ENCODE data around the gene RNF220. TPM values are rescaled to one million over a fixed set of nuclear protein-coding genes. Genes with fewer than 3 reads are reported as not detected.
A peak's percentile ranks its signal among the peaks of the same experiment; 100 is the strongest.

RNF220 gene
- total and polyA plus RNA-seq, 2 of the 13 experiments (the other 11 are each of a cell fraction or from before 2014, with no cell fraction given): 48.2 to 72.1 TPM

DNA sequence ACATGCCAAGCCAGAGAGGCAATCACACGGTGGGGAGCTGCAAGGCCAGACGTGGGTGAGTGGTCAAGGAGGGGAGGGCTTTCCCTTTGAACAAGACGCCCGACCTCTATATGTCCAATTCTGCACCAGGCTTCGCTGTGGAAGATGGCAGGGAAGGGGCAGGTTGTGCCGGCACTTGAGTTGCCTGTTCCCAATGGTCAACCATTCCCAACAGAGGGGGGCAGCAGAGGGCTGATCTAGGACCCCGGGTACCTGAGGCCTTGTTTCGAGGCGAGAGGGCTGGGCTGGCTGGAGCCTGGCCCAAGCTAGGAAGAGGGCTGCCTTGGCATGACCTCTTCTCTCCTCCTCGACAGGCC lies 204.3 kb downstream of the RNF220 start:
- peak; percentile 28 for DNase-seq (ENCODE audit: low spot score)
- Histone ChIP-seq H2AFZ (ENCODE audit: low read length) (no peak overlapping the region), H3K27ac (ENCODE audit: extremely low read length, insufficient read depth, low read length) (no peak overlapping the region), H3K36me3 (replicated peaks in 1 of 2; ENCODE audit: control insufficient read depth in 1 of 2, insufficient read depth in 2 of 2, low read length in 2 of 2) (peaks cover 0 to 4% of the 10 kb centered on the region in 2 experiments; a peak in 1 of 5 replicates), H3K27me3 (ENCODE audit: control insufficient read depth in 1 of 2, insufficient read depth in 2 of 2, low read length in 2 of 2) (no peaks in the 10 kb centered on the region; a peak in 1 of 5 replicates), H3K9ac (ENCODE audit: insufficient read depth, low read depth, low read length) (no peak overlapping the region), H3K79me2 (ENCODE audit: insufficient read depth, low read length) (no peaks in the 10 kb centered on the region), H3K4me1 (ENCODE audit: insufficient read depth, low read length) (no peaks in the 10 kb centered on the region), H3K9me3 (ENCODE audit: low read length) (no peaks in the 10 kb centered on the region), H4K20me1 (ENCODE audit: insufficient read depth, low read length) (peaks cover 6% of the 10 kb centered on the region; the same call in 1 of the 2 replicates), H3K4me2 (ENCODE audit: low read depth, low read length) (no peak overlapping the region), H3K4me3 (replicated peaks in 1 of 3; ENCODE audit: insufficient read depth in 1 of 3, low read depth in 2 of 3, low read length in 3 of 3) (no peak overlapping the region)
- in situ Hi-C loops (cut with HindIII; ENCODE audit: extremely low pct_ligation_motif_present, low pct_unique_long_range_greater_than_20kb) (loop anchor here (5.0 kb wide), 1 partner anchor 43 kb away; no protein-coding TSS in a partner anchor), intact Hi-C loops (cut with micrococcal nuclease; ENCODE audit: unreplicated experiment) (loop anchor here (1.0 kb wide), 2 partner anchors 22 to 44 kb away; no protein-coding TSS in a partner anchor)
- no peak for TF ChIP-seq FOXM1 (CRISPR knock-in tag; IDR thresholded peaks at IDR 0.05)
- TF ChIP-seq SMC3 (IDR thresholded peaks at IDR 0.05; ENCODE audit: low read length): peak; percentile 48
- peak; percentile 63; the same call in 1 of the 2 replicates for TF ChIP-seq RAD21 (CRISPR knock-in tag; IDR thresholded peaks at IDR 0.05)
- TF ChIP-seq STAG1 (CRISPR knock-in tag; IDR thresholded peaks at IDR 0.05): peak; percentile 70
- peak; percentile 48 for TF ChIP-seq XRCC5 (optimal IDR thresholded peaks at IDR 0.05; ENCODE audit: low read length)
- TF ChIP-seq ZFX (CRISPR knock-in tag; IDR thresholded peaks at IDR 0.05; ENCODE audit: low read depth): peak; percentile 30; the same call in 1 of the 2 replicates
- TF ChIP-seq, protein P1, sequence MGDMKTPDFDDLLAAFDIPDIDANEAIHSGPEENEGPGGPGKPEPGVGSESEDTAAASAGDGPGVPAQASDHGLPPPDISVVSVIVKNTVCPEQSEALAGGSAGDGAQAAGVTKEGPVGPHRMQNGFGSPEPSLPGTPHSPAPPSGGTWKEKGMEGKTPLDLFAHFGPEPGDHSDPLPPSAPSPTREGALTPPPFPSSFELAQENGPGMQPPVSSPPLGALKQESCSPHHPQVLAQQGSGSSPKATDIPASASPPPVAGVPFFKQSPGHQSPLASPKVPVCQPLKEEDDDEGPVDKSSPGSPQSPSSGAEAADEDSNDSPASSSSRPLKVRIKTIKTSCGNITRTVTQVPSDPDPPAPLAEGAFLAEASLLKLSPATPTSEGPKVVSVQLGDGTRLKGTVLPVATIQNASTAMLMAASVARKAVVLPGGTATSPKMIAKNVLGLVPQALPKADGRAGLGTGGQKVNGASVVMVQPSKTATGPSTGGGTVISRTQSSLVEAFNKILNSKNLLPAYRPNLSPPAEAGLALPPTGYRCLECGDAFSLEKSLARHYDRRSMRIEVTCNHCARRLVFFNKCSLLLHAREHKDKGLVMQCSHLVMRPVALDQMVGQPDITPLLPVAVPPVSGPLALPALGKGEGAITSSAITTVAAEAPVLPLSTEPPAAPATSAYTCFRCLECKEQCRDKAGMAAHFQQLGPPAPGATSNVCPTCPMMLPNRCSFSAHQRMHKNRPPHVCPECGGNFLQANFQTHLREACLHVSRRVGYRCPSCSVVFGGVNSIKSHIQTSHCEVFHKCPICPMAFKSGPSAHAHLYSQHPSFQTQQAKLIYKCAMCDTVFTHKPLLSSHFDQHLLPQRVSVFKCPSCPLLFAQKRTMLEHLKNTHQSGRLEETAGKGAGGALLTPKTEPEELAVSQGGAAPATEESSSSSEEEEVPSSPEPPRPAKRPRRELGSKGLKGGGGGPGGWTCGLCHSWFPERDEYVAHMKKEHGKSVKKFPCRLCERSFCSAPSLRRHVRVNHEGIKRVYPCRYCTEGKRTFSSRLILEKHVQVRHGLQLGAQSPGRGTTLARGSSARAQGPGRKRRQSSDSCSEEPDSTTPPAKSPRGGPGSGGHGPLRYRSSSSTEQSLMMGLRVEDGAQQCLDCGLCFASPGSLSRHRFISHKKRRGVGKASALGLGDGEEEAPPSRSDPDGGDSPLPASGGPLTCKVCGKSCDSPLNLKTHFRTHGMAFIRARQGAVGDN (CRISPR knock-in tag; IDR thresholded peaks at IDR 0.05): peak; percentile 37; the same call in 1 of the 2 replicates
- TF ChIP-seq NR3C1 (CRISPR knock-in tag; IDR thresholded peaks at IDR 0.05): no peak
- TF ChIP-seq ZNF891 (CRISPR knock-in tag; IDR thresholded peaks at IDR 0.05): peak; percentile 42; the same call in 1 of the 2 replicates
- TF ChIP-seq NRL (CRISPR knock-in tag; IDR thresholded peaks at IDR 0.05; ENCODE audit: borderline replicate concordance): 0 out of 2 replicates have a peak, but pooled peaks have one; percentile 42
- no peak for TF ChIP-seq ZNF572 (CRISPR knock-in tag; IDR thresholded peaks at IDR 0.05)
- TF ChIP-seq HMGA1 (CRISPR knock-in tag; conservative IDR thresholded peaks at IDR 0.05): no peak
- TF ChIP-seq ZNF180 (CRISPR knock-in tag; IDR thresholded peaks at IDR 0.05; ENCODE audit: borderline replicate concordance, low read depth): no peak
- TF ChIP-seq, protein P2, sequence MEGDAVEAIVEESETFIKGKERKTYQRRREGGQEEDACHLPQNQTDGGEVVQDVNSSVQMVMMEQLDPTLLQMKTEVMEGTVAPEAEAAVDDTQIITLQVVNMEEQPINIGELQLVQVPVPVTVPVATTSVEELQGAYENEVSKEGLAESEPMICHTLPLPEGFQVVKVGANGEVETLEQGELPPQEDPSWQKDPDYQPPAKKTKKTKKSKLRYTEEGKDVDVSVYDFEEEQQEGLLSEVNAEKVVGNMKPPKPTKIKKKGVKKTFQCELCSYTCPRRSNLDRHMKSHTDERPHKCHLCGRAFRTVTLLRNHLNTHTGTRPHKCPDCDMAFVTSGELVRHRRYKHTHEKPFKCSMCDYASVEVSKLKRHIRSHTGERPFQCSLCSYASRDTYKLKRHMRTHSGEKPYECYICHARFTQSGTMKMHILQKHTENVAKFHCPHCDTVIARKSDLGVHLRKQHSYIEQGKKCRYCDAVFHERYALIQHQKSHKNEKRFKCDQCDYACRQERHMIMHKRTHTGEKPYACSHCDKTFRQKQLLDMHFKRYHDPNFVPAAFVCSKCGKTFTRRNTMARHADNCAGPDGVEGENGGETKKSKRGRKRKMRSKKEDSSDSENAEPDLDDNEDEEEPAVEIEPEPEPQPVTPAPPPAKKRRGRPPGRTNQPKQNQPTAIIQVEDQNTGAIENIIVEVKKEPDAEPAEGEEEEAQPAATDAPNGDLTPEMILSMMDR (CRISPR knock-in tag; IDR thresholded peaks at IDR 0.05): peak; percentile 82
- BruUV-seq (replicated peaks): no TSS peak
- CTCF ChIA-PET (ENCODE audit: low intra/inter-chr PET ratio, low total read pairs): interaction anchor here (0.7 to 2.3 kb wide), 3 partner anchors 43 to 68 kb away, joined by 3 to 18 read pairs (median 5); no protein-coding TSS in a partner anchor
- FAIRE-seq: no peak
- ATAC-seq: peak; percentile 88
- WGBS (ENCODE audit: low lambda C conversion rate): 35% methylated on average over 7 of the region's 10 CpGs
- POLR2A ChIA-PET: interaction anchor here (1.7 kb wide), 1 partner anchor 23 kb away, joined by 9 read pairs; no protein-coding TSS in a partner anchor
